HUES64 (cell line): ENCODE data around the gene RHBDL2. TPM values are rescaled to one million over a fixed set of nuclear protein-coding genes. Genes with fewer than 3 reads are reported as not detected.
"Not testable (repeated sequence)": the region's sequence is repeated elsewhere in the genome, so short reads cannot be mapped to it uniquely, and the experiment has no call there.

ENCODE experiments used
- H3K27ac ChIP-seq: 2 replicates; pipeline ENCODE4 v1.7.0; 2013; ENCODE audit warnings: low read depth, low read length, inconsistent platforms
- H3K27me3 ChIP-seq: 2 replicates; pipeline ENCODE4 v1.6.1; 2013; ENCODE audit warnings: mild to moderate bottlenecking, low read length; ENCODE audit not compliant: insufficient read depth
- H3K36me3 ChIP-seq: 2 replicates; pipeline ENCODE4 v1.6.1; 2013; ENCODE audit warnings: mild to moderate bottlenecking, low read length; ENCODE audit not compliant: insufficient read depth
- H3K4me1 ChIP-seq: 2 replicates; pipeline ENCODE4 v1.6.1; 2013; ENCODE audit warnings: mild to moderate bottlenecking, low read length, moderate library complexity; ENCODE audit not compliant: insufficient read depth
- H3K4me3 ChIP-seq: 2 replicates; pipeline ENCODE4 v1.5.1; 2013; ENCODE audit warnings: mild to moderate bottlenecking, low read length, moderate library complexity
- H3K9ac ChIP-seq: 2 replicates; pipeline ENCODE4 v1.6.1; 2013; ENCODE audit warnings: mild to moderate bottlenecking, low read depth, low read length
- H3K9me3 ChIP-seq: 2 replicates; pipeline ENCODE4 v1.6.1; 2013; ENCODE audit warnings: low read depth, low read length; ENCODE audit not compliant: insufficient read depth
- WGBS: fragments of 150-250, 120-280 bp; methylation state at CpG from one replicate; pipeline ENCODE4 v1.1.7; 2013; ENCODE audit warnings: missing lambda C conversion rate; 5-methylcytosine and 5-hydroxymethylcytosine counted together
- polyA plus RNA-seq, 2 experiments: library from polyadenylated mRNA; stranded (reverse); fragments of 50-300 nt; gene quantifications; one replicate each; pipeline ENCODE4 v1.2.3, GENCODE V29; 2013

RHBDL2 gene
- not detected for polyA plus RNA-seq (2013, experiment 1 of 2)
- polyA plus RNA-seq (2013, experiment 2 of 2), result not detected

GRCh38 chr1:38941527-38942019 lies at the start of gene RHBDL2:
RHBDL2 (minus strand) TSS chr1:38941830; CDS start chr1:38919212, 22,618 bp downstream.
- H3K27ac ChIP-seq, result no peak within 1 kb of the TSS; the same call in 1 of the 2 replicates
- no peak within 1 kb of the TSS for H3K4me3 ChIP-seq

DNA sequence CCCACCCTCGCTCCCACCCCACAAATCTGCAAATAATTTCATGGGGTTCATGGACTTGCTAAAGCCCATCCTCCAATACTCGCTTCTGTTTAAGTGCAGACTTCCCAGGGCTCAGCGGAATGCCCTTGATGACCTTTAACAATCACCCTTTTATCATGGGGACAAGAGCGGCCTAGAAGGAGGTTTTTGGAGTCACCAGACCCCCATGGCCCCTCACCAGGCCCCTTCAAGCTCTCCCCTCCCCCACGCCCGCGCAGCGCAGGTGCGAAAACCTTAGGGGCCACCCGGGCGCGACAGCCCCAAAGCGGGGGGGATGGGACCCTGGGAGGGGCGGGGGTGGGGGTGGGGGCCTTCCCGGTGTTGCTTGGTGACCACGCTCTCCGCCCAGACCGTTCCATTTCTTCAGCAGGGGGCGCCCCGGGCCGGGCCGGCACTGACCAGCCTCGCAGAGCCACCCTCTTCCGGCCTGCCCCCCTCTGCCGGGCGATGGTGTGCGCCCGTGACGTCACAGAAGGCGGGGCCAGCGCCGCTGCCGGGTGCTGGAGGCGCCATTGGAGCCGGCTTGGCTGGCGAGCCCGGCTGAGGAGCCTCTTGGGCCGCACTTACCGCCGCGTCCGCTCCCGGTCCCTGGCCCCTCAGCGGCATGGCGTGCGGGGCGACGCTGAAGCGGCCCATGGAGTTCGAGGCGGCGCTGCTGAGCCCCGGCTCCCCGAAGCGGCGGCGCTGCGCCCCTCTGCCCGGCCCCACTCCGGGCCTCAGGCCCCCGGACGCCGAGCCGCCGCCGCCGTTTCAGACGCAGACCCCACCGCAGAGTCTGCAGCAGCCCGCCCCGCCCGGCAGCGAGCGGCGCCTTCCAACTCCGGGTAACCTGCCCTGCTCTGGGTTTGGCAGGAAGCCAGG lies 49.4 kb upstream of the RHBDL2 start, which contains the start of gene AKIRIN1:
Gene AKIRIN1 (plus strand): TSS at position 539 of the 900 bp plus-strand sequence. CDS start 105 bp downstream, at position 644.
- peaks cover 38% of the 10 kb centered on the region for H3K36me3 ChIP-seq
- no peaks in the 10 kb centered on the region for H3K9me3 ChIP-seq
- peaks cover 39% of the 10 kb centered on the region for H3K4me1 ChIP-seq
- peak within 1 kb of the TSS; percentile 99 for H3K9ac ChIP-seq
- under 1% methylated on average over 66 of the region's 76 CpGs for WGBS
- H3K27ac ChIP-seq, result peak within 1 kb of the TSS; percentile 99
- H3K27me3 ChIP-seq, result no peaks in the 10 kb centered on the region
- H3K4me3 ChIP-seq, result peak within 1 kb of the TSS; percentile 69

More at GRCh38 chr1:38941527-38942019, at the start of gene RHBDL2:
- WGBS, result 74% methylated on average over 14 of the region's 14 CpGs
- Histone ChIP-seq H3K4me1 (no peaks in the 10 kb centered on the region; the same call in 1 of the 2 replicates), H3K9me3 (no peaks in the 10 kb centered on the region), H3K27me3 (no peaks in the 10 kb centered on the region), H3K36me3 (no peaks in the 10 kb centered on the region), H3K9ac (no peak within 1 kb of the TSS)

DNA sequence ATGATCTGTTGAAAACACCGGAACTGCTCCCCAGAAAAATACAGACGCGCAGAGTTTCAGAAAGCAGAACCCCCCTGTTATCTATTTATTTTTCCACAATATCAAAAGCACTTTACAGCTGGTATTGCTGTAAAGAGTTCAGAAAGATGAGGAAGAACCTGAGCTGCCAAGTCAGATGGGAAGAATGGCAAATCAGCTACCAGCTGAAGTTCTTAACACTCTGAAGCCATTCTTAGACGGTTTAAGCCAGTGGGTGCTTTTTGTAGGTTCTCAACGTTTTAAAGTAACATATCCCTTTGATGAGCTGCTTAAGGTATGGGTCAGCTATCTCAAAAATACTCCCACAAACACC lies 48.7 kb upstream of the RHBDL2 start:
- Histone ChIP-seq H3K9me3 (no peaks in the 10 kb centered on the region), H3K9ac (peak overlapping the region; percentile 41), H3K36me3 (peaks cover 31% of the 10 kb centered on the region), H3K4me1 (peaks cover 44% of the 10 kb centered on the region), H3K4me3 (peak overlapping the region; percentile 48), H3K27me3 (no peaks in the 10 kb centered on the region), H3K27ac (peak overlapping the region; percentile 99)
- WGBS, result 23% methylated on average over 5 of the region's 5 CpGs

GRCh38 chr1:38989979-38990378 lies 48.3 kb upstream of the RHBDL2 start:
- H3K9ac ChIP-seq, result peak overlapping the region; percentile 41
- H3K27ac ChIP-seq, result peak overlapping the region; percentile 99
- peaks cover 28% of the 10 kb centered on the region for H3K36me3 ChIP-seq
- H3K9me3 ChIP-seq, result no peaks in the 10 kb centered on the region
- H3K4me1 ChIP-seq, result peaks cover 42% of the 10 kb centered on the region
- H3K27me3 ChIP-seq, result no peaks in the 10 kb centered on the region
- H3K4me3 ChIP-seq, result peak overlapping the region; percentile 48
- 66% methylated on average over 2 of the region's 2 CpGs for WGBS

GRCh38 chr1:38979380-38979779 lies 37.8 kb upstream of the RHBDL2 start:
- 83% methylated on average over 1 of the region's 1 CpG for WGBS

DNA sequence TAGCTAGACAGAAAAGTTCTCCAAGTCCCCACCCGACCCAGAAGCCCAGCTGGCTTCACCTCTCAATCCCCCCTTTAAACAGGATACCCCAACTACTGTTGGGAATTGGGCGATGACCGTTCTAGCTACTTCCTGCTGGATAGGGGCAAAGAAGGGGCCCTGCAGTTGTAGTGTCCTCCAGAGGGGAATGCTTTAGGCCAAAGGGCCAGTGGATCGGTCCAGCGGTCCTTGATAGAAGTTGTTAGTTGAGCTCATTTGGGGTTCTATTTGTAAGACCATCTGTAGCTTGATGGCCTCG lies 36.6 kb upstream of the RHBDL2 start:
- H3K4me3 ChIP-seq, H3K4me1 ChIP-seq, H3K27ac ChIP-seq, H3K36me3 ChIP-seq, H3K9ac ChIP-seq, H3K27me3 ChIP-seq: not testable (repeated sequence)
- peaks cover 11% of the 10 kb centered on the region; the same call in 1 of the 2 replicates for H3K9me3 ChIP-seq
- 97% methylated on average over 6 of the region's 6 CpGs for WGBS

More at GRCh38 chr1:38979380-38979779, 37.8 kb upstream of the RHBDL2 start:
- not testable (repeated sequence) for H3K4me1 ChIP-seq, H3K9ac ChIP-seq, H3K27me3 ChIP-seq, H3K4me3 ChIP-seq, H3K36me3 ChIP-seq, H3K27ac ChIP-seq
- peaks cover 11% of the 10 kb centered on the region; the same call in 1 of the 2 replicates for H3K9me3 ChIP-seq

GRCh38 chr1:38977399-38978244 lies 36.0 kb upstream of the RHBDL2 start:
- H3K36me3 ChIP-seq, H3K4me3 ChIP-seq: not testable (repeated sequence)

DNA sequence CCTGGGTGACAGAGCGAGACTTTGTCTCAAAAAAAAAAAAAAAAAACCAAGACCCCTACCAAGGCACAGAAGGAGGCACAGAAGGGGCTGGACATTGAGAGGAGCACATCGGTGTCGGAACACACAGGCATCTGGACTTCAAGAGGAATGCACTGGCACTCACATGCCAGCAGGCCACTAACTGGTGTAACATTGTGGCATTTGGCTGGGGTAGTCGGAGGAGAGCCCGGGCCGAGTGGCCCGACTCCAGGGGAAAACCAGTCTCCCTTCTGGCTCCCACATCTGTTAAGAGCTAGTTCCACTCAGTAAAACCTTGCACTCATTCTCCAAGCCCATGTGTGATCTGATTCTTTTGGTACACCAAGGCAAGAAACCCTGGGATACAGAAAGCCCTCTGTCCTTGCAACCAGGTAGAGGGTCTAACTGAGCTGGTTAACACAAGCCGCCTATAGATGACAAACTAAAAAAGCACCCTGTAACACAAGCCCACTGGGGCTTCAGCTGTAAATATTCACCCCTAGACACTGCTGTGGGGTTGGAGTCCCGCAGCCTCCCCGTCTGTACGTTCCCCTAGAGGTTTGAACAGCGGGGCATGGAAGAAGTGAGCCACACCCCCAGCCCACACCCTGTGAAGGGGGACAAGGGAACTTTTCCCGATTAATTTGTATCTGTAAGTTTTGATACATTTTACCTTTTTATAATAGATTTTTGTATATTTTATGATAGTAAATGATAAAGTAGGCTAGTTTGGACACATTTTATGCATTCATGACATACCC lies 32.2 kb upstream of the RHBDL2 start:
- no peaks in the 10 kb centered on the region for H3K27me3 ChIP-seq
- H3K9ac ChIP-seq, result no peak overlapping the region
- H3K4me1 ChIP-seq, result no peaks in the 10 kb centered on the region
- no peak overlapping the region for H3K27ac ChIP-seq
- H3K9me3 ChIP-seq, result peaks cover 6% of the 10 kb centered on the region; the same call in 1 of the 2 replicates
- no peak overlapping the region for H3K4me3 ChIP-seq
- 85% methylated on average over 11 of the region's 13 CpGs for WGBS
- H3K36me3 ChIP-seq, result no peaks in the 10 kb centered on the region

More at GRCh38 chr1:38977399-38978244, 36.0 kb upstream of the RHBDL2 start:
- H3K9me3 ChIP-seq, result peaks cover 11% of the 10 kb centered on the region; the same call in 1 of the 2 replicates
- H3K27ac ChIP-seq, H3K9ac ChIP-seq, H3K27me3 ChIP-seq, H3K4me1 ChIP-seq: not testable (repeated sequence)
- 96% methylated on average over 12 of the region's 12 CpGs for WGBS

DNA sequence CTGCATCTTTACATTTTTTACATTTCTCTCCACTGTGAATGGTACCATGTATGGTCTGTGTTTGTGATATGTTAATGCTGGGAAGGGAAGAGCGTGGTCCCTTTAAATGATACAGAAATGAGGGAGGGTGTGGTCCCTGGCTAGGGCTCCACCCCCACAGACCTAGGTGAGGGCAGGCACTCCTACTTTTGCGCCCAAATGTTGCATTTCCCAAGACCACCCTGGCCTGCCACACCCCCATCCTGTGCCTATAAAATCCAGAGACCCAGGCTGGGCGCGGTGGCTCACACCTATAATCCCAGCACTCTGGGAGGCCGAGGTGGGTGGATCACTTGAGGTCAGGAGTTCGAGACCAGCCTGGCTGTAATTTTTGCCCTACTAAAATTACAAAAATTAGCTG lies 31.5 kb upstream of the RHBDL2 start:
- H3K27ac ChIP-seq, H3K4me3 ChIP-seq, H3K36me3 ChIP-seq, H3K27me3 ChIP-seq, H3K9me3 ChIP-seq, H3K4me1 ChIP-seq, H3K9ac ChIP-seq: not testable (repeated sequence)
- WGBS, result 68% methylated on average over 6 of the region's 6 CpGs

DNA sequence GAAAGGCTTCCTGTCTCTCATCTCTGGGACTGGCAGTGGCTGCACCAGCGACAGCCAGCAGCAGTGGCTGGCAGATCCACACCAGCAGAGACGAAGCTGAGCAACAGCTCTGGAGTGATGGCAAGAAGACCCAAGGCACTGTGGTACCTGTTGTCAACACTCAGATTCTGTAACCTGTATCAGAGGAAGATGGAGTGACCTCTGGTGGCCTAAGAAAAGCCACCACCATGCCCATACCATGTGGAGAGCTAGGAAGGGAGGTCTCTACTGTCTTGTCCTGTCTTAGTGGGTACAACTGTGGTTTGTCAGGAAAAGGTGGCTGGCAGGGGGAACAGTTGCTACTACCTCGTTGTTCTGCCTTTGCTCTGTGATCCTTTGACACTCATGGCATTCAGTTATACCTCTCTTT lies 22.5 kb upstream of the RHBDL2 start:
- Histone ChIP-seq H3K9ac (no peak overlapping the region), H3K27me3 (no peaks in the 10 kb centered on the region), H3K27ac (no peak overlapping the region), H3K4me1 (no peaks in the 10 kb centered on the region), H3K36me3 (no peaks in the 10 kb centered on the region), H3K4me3 (no peak overlapping the region), H3K9me3 (no peaks in the 10 kb centered on the region)
- 87% methylated on average over 3 of the region's 3 CpGs for WGBS
